Neuron (in vitro differentiated cells): ENCODE results near the gene SDS.

Experiments
- H2AFZ ChIP-seq: one replicate; pipeline ENCODE4 v1.6.1; 2013; ENCODE audit warnings: low read depth, mild to moderate bottlenecking, inconsistent platforms, low read length, moderate library complexity
- H3K27me3 ChIP-seq: one replicate; pipeline ENCODE4 v1.6.1; 2013; ENCODE audit warnings: low read length; ENCODE audit not compliant: insufficient read depth
- H3K36me3 ChIP-seq: one replicate; pipeline ENCODE4 v1.6.1; 2013; ENCODE audit warnings: low read length; ENCODE audit not compliant: insufficient read depth
- H3K4me1 ChIP-seq: one replicate; pipeline ENCODE4 v1.6.1; 2013; ENCODE audit warnings: low read length; ENCODE audit not compliant: insufficient read depth
- H3K4me3 ChIP-seq: 2 replicates; pipeline ENCODE4 v1.5.1; 2013; ENCODE audit warnings: mild to moderate bottlenecking, low read length, moderate library complexity
- H3K9me3 ChIP-seq: one replicate; pipeline ENCODE4 v1.6.1; 2013; ENCODE audit warnings: low read length

The SDS gene

GRCh38 chr12:113401066-113402000 is 2.4 kb downstream of the SDS start:
- no peaks in the 10 kb centered on the region for H3K4me1 ChIP-seq
- no peak overlapping the region for H2AFZ ChIP-seq

DNA sequence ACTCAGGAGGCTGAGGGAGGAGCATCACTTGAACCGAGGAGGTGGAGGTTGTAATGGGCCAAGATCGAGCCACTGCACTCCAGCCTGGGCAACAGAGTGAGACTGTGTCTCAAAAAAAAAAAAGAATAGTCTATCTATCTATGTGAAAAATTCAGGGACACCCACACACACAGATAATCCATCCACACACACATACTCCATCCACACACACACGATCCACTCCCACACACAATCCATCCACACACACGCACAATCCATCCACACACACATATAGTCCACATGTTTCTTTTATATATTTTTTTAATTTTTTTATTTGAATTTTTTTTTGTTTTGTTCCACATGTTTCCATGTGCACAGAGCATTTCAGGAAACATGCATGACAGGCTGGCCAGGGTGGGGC is 3.3 kb downstream of the SDS start:
- Histone ChIP-seq H3K4me1 (no peaks in the 10 kb centered on the region), H3K27me3 (peaks cover 2% of the 10 kb centered on the region), H3K36me3 (no peaks in the 10 kb centered on the region), H2AFZ (no peak overlapping the region), H3K4me3 (no peak overlapping the region), H3K9me3 (no peaks in the 10 kb centered on the region)

More at GRCh38 chr12:113401066-113402000, 2.4 kb downstream of the SDS start:
- Histone ChIP-seq H3K27me3 (peaks cover 3% of the 10 kb centered on the region), H3K4me3 (no peak overlapping the region), H3K36me3 (no peaks in the 10 kb centered on the region), H3K9me3 (no peaks in the 10 kb centered on the region)

DNA sequence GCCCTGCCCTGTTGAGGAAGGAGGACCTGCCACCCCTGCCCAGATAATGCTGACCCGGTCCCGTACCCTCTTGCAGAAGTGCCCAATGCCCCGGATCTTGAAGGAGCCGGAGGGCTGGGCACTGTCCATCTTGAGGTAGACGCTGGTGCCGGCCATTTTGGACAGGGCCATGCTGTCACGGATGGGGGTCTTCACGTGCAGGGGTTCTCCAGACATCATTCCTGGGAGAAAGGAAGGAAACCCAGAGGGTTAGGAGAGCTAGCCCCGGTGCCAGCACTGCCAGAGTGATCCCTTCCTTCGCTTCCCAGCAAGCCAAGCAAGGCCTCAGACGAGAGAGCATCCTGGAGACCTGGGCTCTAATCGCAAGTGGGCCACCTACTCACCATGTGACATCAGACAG is 4.2 kb downstream of the SDS start:
- Histone ChIP-seq H2AFZ (no peak overlapping the region), H3K4me1 (no peaks in the 10 kb centered on the region)

GRCh38 chr12:113398346-113399290 is 5.1 kb downstream of the SDS start:
- Histone ChIP-seq H3K4me3 (no peak overlapping the region), H3K36me3 (no peaks in the 10 kb centered on the region), H3K27me3 (no peaks in the 10 kb centered on the region), H3K9me3 (no peaks in the 10 kb centered on the region), H2AFZ (no peak overlapping the region), H3K4me1 (no peaks in the 10 kb centered on the region)

More for the DNA sequence above, 4.2 kb downstream of the SDS start:
- Histone ChIP-seq H3K27me3 (no peaks in the 10 kb centered on the region), H3K9me3 (no peaks in the 10 kb centered on the region), H3K4me3 (no peak overlapping the region), H3K36me3 (no peaks in the 10 kb centered on the region)

GRCh38 chr12:113397497-113398197 is 6.0 kb downstream of the SDS start:
- Histone ChIP-seq H3K36me3 (no peaks in the 10 kb centered on the region), H3K4me3 (no peak overlapping the region), H2AFZ (no peak overlapping the region), H3K9me3 (peaks cover 3% of the 10 kb centered on the region), H3K27me3 (no peaks in the 10 kb centered on the region), H3K4me1 (no peaks in the 10 kb centered on the region)

GRCh38 chr12:113396828-113397496 is 6.7 kb downstream of the SDS start:
- H3K4me1 ChIP-seq: no peaks in the 10 kb centered on the region
- no peak overlapping the region for H2AFZ ChIP-seq
- H3K36me3 ChIP-seq: no peaks in the 10 kb centered on the region
- H3K4me3 ChIP-seq: no peak overlapping the region
- H3K9me3 ChIP-seq: peaks cover 3% of the 10 kb centered on the region
- H3K27me3 ChIP-seq: no peaks in the 10 kb centered on the region

DNA sequence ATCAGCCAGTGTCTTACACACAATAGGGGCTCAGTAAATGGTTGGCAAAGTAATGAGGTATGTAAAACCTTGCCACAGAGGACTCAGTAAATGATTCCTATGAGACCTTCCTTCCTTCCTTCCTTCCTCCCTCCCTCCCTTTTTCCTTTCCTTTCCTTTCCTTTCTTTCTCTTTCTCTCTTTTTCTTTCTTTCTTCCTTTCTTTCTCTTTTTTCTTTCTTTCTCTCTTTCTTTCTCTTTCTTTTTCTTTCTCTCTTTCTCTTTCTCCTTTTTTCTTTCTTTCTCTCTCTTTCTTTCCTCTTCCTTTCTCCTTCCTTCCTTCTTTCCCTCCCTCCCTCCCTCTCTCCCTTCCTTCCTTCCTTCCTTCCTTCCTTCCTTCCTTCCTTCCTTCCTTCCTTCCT is 7.5 kb downstream of the SDS start:
- H3K4me3 ChIP-seq: no peak overlapping the region
- no peaks in the 10 kb centered on the region for H3K27me3 ChIP-seq
- H3K36me3 ChIP-seq: no peaks in the 10 kb centered on the region
- no peak overlapping the region for H2AFZ ChIP-seq
- peaks cover 3% of the 10 kb centered on the region for H3K9me3 ChIP-seq
- H3K4me1 ChIP-seq: no peaks in the 10 kb centered on the region

- Histone ChIP-seq H3K36me3 (peaks cover 8% of the 10 kb centered on the region), H2AFZ (no peak overlapping the region), H3K4me3 (no peak overlapping the region), H3K4me1 (no peaks in the 10 kb centered on the region), H3K27me3 (no peaks in the 10 kb centered on the region), H3K9me3 (peaks cover 3% of the 10 kb centered on the region)
These were observed 8.6 kb downstream of the SDS start for GRCh38 chr12:113395119-113395518.

- Histone ChIP-seq H3K9me3 (peaks cover 3% of the 10 kb centered on the region), H2AFZ (no peak overlapping the region), H3K36me3 (peaks cover 18% of the 10 kb centered on the region), H3K4me1 (no peaks in the 10 kb centered on the region), H3K4me3 (no peak overlapping the region), H3K27me3 (no peaks in the 10 kb centered on the region)
These were observed 9.9 kb downstream of the SDS start for GRCh38 chr12:113393749-113394148.

- Histone ChIP-seq H3K36me3 (peaks cover 24% of the 10 kb centered on the region), H2AFZ (no peak overlapping the region), H3K4me3 (no peak overlapping the region), H3K27me3 (no peaks in the 10 kb centered on the region), H3K4me1 (no peaks in the 10 kb centered on the region), H3K9me3 (peaks cover 3% of the 10 kb centered on the region)
These were observed 10.6 kb downstream of the SDS start for GRCh38 chr12:113392988-113393579.

DNA sequence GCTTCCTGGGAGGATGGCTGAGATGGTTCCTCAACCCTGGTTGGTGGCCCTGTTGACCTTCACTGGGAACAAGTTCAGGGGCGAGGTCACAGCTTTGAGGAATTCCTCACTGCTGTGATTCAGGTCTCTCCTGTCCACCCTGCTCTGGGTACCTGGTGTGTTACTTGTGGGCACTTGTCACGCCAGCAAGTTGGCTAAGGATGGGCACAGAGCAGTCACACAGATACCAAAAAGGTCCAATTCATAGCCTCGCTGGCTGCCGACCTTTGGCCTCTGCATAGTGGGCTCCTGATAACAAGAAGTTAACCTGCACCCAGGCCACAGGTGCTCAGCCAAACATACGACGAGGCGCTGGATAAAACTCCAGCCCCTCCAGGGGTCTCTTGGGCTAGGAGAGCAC is 11.2 kb downstream of the SDS start:
- Histone ChIP-seq H3K27me3 (no peaks in the 10 kb centered on the region), H3K4me1 (no peaks in the 10 kb centered on the region), H2AFZ (no peak overlapping the region), H3K9me3 (peaks cover 3% of the 10 kb centered on the region), H3K36me3 (peaks cover 27% of the 10 kb centered on the region), H3K4me3 (no peak overlapping the region)
